CD4-positive, alpha-beta T cell treated with Interleukin-15 for 4 hours (primary cell): Measurements from ENCODE around the gene EEPD1.
"Not testable (repeated sequence)": the region's sequence is repeated elsewhere in the genome, so short reads cannot be mapped to it uniquely, and the experiment has no call there.

Experiments used
- DNase-seq: peaks from one replicate; pipeline ENCODE4 v3.0.0-alpha.2; 2020; ENCODE audit warnings: low spot score

EEPD1 gene

GRCh38 chr7:36214608-36215456 is 61.8 kb downstream of the EEPD1 start:
- DNase-seq, result no peak

- DNase-seq, result no peak
Measured at GRCh38 chr7:36215457-36215765, 62.4 kb downstream of the EEPD1 start.

GRCh38 chr7:36216063-36216684 is 63.1 kb downstream of the EEPD1 start:
- DNase-seq, result no peak

GRCh38 chr7:36217211-36217960 is 64.3 kb downstream of the EEPD1 start:
- DNase-seq, result no peak

GRCh38 chr7:36217961-36218284 is 64.9 kb downstream of the EEPD1 start:
- DNase-seq, result no peak

- DNase-seq, result no peak
Measured at GRCh38 chr7:36219429-36219828, 66.4 kb downstream of the EEPD1 start.

GRCh38 chr7:36223851-36224250 is 70.8 kb downstream of the EEPD1 start:
- DNase-seq, result no peak

- DNase-seq, result no peak
Measured at GRCh38 chr7:36224934-36225858, 72.1 kb downstream of the EEPD1 start.

GRCh38 chr7:36226151-36226550 is 73.1 kb downstream of the EEPD1 start:
- DNase-seq, result no peak

GRCh38 chr7:36227223-36227622 is 74.2 kb downstream of the EEPD1 start:
- DNase-seq, result no peak

GRCh38 chr7:36228039-36228438 is 75.0 kb downstream of the EEPD1 start:
- no peak for DNase-seq

- DNase-seq, result no peak
Measured at GRCh38 chr7:36231406-36231805, 78.4 kb downstream of the EEPD1 start.

GRCh38 chr7:36232555-36232954 is 79.5 kb downstream of the EEPD1 start:
- no peak for DNase-seq

GRCh38 chr7:36232971-36233550 is 80.0 kb downstream of the EEPD1 start:
- no peak for DNase-seq

- no peak for DNase-seq
Measured at GRCh38 chr7:36236073-36236472, 83.0 kb downstream of the EEPD1 start.

GRCh38 chr7:36238138-36238537 is 85.1 kb downstream of the EEPD1 start:
- no peak for DNase-seq

- not testable (repeated sequence) for DNase-seq
Measured at GRCh38 chr7:36243356-36243755, 90.3 kb downstream of the EEPD1 start.

GRCh38 chr7:36244001-36244400 is 90.9 kb downstream of the EEPD1 start:
- DNase-seq, result not testable (repeated sequence)

GRCh38 chr7:36244429-36244828 is 91.4 kb downstream of the EEPD1 start:
- no peak for DNase-seq

- DNase-seq, result no peak
Measured at GRCh38 chr7:36245684-36246299, 92.7 kb downstream of the EEPD1 start.

GRCh38 chr7:36249091-36249490 is 96.0 kb downstream of the EEPD1 start:
- DNase-seq, result no peak
